ENCODE data around the gene ATP2B1.

DNA sequence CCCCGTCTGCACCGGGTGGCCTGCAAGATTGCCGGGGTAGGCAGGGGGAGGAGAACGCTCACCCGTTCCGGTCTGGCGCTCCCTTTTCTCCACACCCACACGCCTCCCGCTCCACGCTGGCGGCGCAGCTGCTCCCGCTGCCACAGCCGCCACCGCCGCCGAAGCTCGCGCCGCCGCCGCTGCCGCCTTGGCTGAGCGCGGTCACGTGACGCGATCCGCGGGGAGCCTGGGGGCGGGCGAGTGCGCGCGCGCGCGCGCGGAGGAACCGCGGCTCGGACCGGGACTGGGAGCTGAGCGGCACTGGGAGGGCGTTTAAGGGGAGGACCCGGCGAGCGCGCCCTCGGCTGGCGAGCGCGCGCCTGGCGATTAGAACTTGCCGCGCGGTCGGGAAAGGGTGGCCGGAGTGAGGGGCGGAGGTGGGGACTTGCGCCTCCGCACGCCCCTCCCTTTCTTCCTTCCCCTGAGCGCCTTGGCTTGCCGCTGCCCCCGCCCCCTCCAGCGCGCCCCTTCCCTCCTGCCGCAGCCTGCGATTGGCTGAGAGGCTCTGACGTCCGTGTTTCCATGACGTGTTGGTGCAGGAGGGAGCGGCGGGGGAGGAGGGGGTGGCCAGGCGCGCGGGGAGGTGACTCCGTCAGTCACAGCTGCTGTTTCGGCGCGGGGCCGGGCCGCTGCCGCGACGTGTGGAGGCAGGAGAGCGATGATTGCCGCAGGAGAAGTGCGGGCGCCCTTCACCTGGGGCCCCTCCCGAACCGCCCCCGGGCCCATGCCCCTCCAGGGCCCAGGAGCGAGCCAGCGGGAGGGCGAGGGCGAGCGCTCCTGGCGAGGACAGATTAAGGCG lies 738 bp upstream of the ATP2B1 start:
- TF ChIP-seq REL (CRISPR knock-in tag; conservative IDR thresholded peaks at IDR 0.05): no peak
- TF ChIP-seq MAZ (IDR thresholded peaks at IDR 0.05; ENCODE audit: borderline replicate concordance, low read depth, low read length): peak; percentile 89; the same call in 1 of the 2 replicates
- no peak; the same call in none of the 2 replicates for TF ChIP-seq MAZ (CRISPR knock-in tag; IDR thresholded peaks at IDR 0.05; ENCODE audit: low read depth)
- TF ChIP-seq E2F5 (CRISPR knock-in tag; conservative IDR thresholded peaks at IDR 0.05): peak; percentile 54; the same call in 1 of the 2 replicates
